H1 (cell line): ENCODE data around the gene FIZ1. TPM values are rescaled to one million over a fixed set of nuclear protein-coding genes. Genes with fewer than 3 reads are reported as not detected.

Experiments used
- CTCF ChIA-PET: fragments of 300-600 bp; sonication (Branson Sonifier 250); formaldehyde crosslinking; loops from one replicate; lab custom pipeline; 2021; ENCODE audit not compliant: partially characterized antibody; lab: Charles Lee
- POLR2A ChIA-PET: fragments of 300-600 bp; sonication (Branson Sonifier 250); formaldehyde crosslinking; loops from one replicate; lab custom pipeline; 2021; ENCODE audit warnings: inconsistent platforms; ENCODE audit not compliant: partially characterized antibody; lab: Charles Lee
- DNase-seq, 2 experiments: peaks; one replicate each; pipeline versions ENCODE4 v3.0.0 to v3.0.0-alpha.2; 2010 to 2022; ENCODE audit warnings: low spot score in 2 of 2, low read depth in 1 of 2, mixed read lengths in 1 of 2
- FAIRE-seq: peaks from 2 replicates; lab custom pipeline; 2011; peaks lifted over from hg19 to GRCh38; lab: Jason Lieb, UNC
- H2AFZ ChIP-seq: 2 replicates; pipeline ENCODE4 v1.8.1; 2012; ENCODE audit warnings: low read length, inconsistent platforms
- H2AK5ac ChIP-seq: 2 replicates; pipeline ENCODE4 v1.6.1; 2013; ENCODE audit warnings: low read depth, low read length
- H2BK120ac ChIP-seq: replicated peaks from 2 replicates; pipeline ENCODE3; 2013; ENCODE audit warnings: low read depth, low read length, inconsistent platforms
- H2BK12ac ChIP-seq: 2 replicates; pipeline ENCODE4 v1.6.1; 2013; ENCODE audit warnings: low read depth, low read length
- H2BK15ac ChIP-seq: 2 replicates; pipeline ENCODE4 v1.6.1; 2013; ENCODE audit warnings: low read length
- H2BK20ac ChIP-seq: 2 replicates; pipeline ENCODE4 v1.6.1; 2013; ENCODE audit warnings: low read length
- H2BK5ac ChIP-seq: 2 replicates; pipeline ENCODE4 v1.6.1; 2013; ENCODE audit warnings: low read depth, low read length
- H3K14ac ChIP-seq: 2 replicates; pipeline ENCODE4 v1.6.1; 2013; ENCODE audit warnings: inconsistent platforms; ENCODE audit not compliant: insufficient read length
- H3K18ac ChIP-seq: 2 replicates; pipeline ENCODE4 v1.6.1; 2013; ENCODE audit warnings: low read length; ENCODE audit errors: extremely low read depth
- H3K23ac ChIP-seq: 2 replicates; pipeline ENCODE4 v1.6.1; 2013; ENCODE audit warnings: inconsistent platforms; ENCODE audit not compliant: insufficient read length
- H3K23me2 ChIP-seq: 2 replicates; pipeline ENCODE4 v1.6.1; 2013; ENCODE audit warnings: low read depth, low read length
- H3K27ac ChIP-seq: 2 replicates; pipeline ENCODE4 v1.6.1; 2011; ENCODE audit warnings: low read depth, low read length, inconsistent platforms
- H3K27me3 ChIP-seq, 4 experiments: replicated peaks in 1 of 4; 1 replicate in 1 of 4; 2 replicates in 3 of 4; pipeline versions ENCODE4 v1.6.1 to v1.8.1; 2011 to 2013; ENCODE audit warnings: low read length in 3 of 4, mild to moderate bottlenecking in 3 of 4, inconsistent platforms in 2 of 4, mixed read lengths in 2 of 4, moderate library complexity in 1 of 4; ENCODE audit not compliant: control insufficient read depth in 3 of 4, insufficient read depth in 3 of 4; ENCODE audit errors: extremely low read depth in 1 of 4
- H3K36me3 ChIP-seq, 4 experiments: 2 replicates each; pipeline versions ENCODE4 v1.6.1 to v1.8.1; 2011 to 2013; ENCODE audit warnings: mild to moderate bottlenecking in 4 of 4, low read length in 3 of 4, moderate library complexity in 2 of 4, control low read depth in 1 of 4, inconsistent platforms in 1 of 4; ENCODE audit not compliant: insufficient read depth in 4 of 4, control insufficient read depth in 2 of 4
- H3K4ac ChIP-seq: replicated peaks from 2 replicates; pipeline ENCODE3; 2013; ENCODE audit warnings: low read length, low read depth, mixed read lengths, inconsistent platforms; ENCODE audit not compliant: insufficient read length
- H3K4me1 ChIP-seq, 4 experiments: replicated peaks in 1 of 4; 1 replicate in 1 of 4; 2 replicates in 3 of 4; pipeline versions ENCODE4 v1.6.1 to v1.8.1; 2011 to 2013; ENCODE audit warnings: low read length in 3 of 4, inconsistent platforms in 2 of 4, mixed read lengths in 1 of 4; ENCODE audit not compliant: insufficient read depth in 4 of 4, control insufficient read depth in 3 of 4
- H3K4me2 ChIP-seq, 2 experiments: 2 replicates each; pipeline versions ENCODE4 v1.6.1 to v1.8.1; 2011 to 2013; ENCODE audit warnings: low read depth in 2 of 2, low read length in 2 of 2, control low read depth in 1 of 2, inconsistent platforms in 1 of 2, mild to moderate bottlenecking in 1 of 2; ENCODE audit not compliant: insufficient read depth in 1 of 2
- H3K4me3 ChIP-seq, 4 experiments: fragments of 200-600, 300-600 bp in 1 of 4; sonication (generic), shearing (Covaris generic), sonication (Bioruptor Twin) in 1 of 4; 2 replicates each; pipeline versions ENCODE4 v1.5.1 to v1.8.1; 2011 to 2016; ENCODE audit warnings: low read length in 4 of 4, low read depth in 3 of 4, control low read depth in 2 of 4, inconsistent platforms in 2 of 4, mild to moderate bottlenecking in 2 of 4, mixed read lengths in 1 of 4, moderate library complexity in 1 of 4; ENCODE audit not compliant: insufficient read depth in 2 of 4; ENCODE audit errors: extremely low read depth in 1 of 4
- H3K56ac ChIP-seq: replicated peaks from 2 replicates; pipeline ENCODE3; 2013; ENCODE audit warnings: low read depth, mild to moderate bottlenecking, mixed read lengths, low read length, inconsistent platforms; ENCODE audit not compliant: insufficient read length
- H3K79me1 ChIP-seq: 2 replicates; pipeline ENCODE4 v1.6.1; 2013; ENCODE audit warnings: low read depth, low read length, control low read depth
- H3K79me2 ChIP-seq, 2 experiments: 2 replicates each; pipeline versions ENCODE4 v1.6.1 to v1.8.1; 2012 to 2013; ENCODE audit warnings: low read length in 2 of 2, mild to moderate bottlenecking in 2 of 2, inconsistent platforms in 1 of 2; ENCODE audit not compliant: insufficient read depth in 2 of 2, control insufficient read depth in 1 of 2
- H3K9ac ChIP-seq, 4 experiments: replicated peaks in 1 of 4; 1 replicate in 1 of 4; 2 replicates in 3 of 4; pipeline versions ENCODE4 v1.6.1 to v1.8.1; 2011 to 2013; ENCODE audit warnings: low read depth in 3 of 4, low read length in 3 of 4, control low read depth in 2 of 4, mild to moderate bottlenecking in 2 of 4, moderate library complexity in 2 of 4, inconsistent platforms in 1 of 4; ENCODE audit errors: extremely low read depth in 1 of 4
- H3K9me3 ChIP-seq, 2 experiments: 2 replicates each; pipeline versions ENCODE4 v1.6.1 to v1.8.1; 2012 to 2013; ENCODE audit warnings: mild to moderate bottlenecking in 2 of 2, moderate library complexity in 2 of 2, control low read depth in 1 of 2, inconsistent platforms in 1 of 2, low read depth in 1 of 2, low read length in 1 of 2, mixed read lengths in 1 of 2; ENCODE audit not compliant: insufficient read depth in 2 of 2
- H4K20me1 ChIP-seq, 2 experiments: replicated peaks in 1 of 2; 2 replicates each; pipeline versions ENCODE3 to v1.8.1; 2011 to 2013; ENCODE audit warnings: inconsistent platforms in 2 of 2, low read length in 2 of 2, mild to moderate bottlenecking in 1 of 2; ENCODE audit not compliant: insufficient read depth in 2 of 2, control insufficient read depth in 1 of 2
- H4K5ac ChIP-seq: 2 replicates; pipeline ENCODE4 v1.6.1; 2013; ENCODE audit warnings: low read length, low read depth, mixed read lengths, inconsistent platforms; ENCODE audit not compliant: insufficient read length
- H4K8ac ChIP-seq: 2 replicates; pipeline ENCODE4 v1.8.0; 2013; ENCODE audit warnings: mild to moderate bottlenecking, moderate library complexity, low read length, inconsistent platforms; ENCODE audit not compliant: insufficient read depth; ENCODE audit errors: extremely low read depth
- H4K91ac ChIP-seq: replicated peaks from 2 replicates; pipeline ENCODE3; 2013; ENCODE audit warnings: low read length, mixed read lengths, inconsistent platforms; ENCODE audit not compliant: insufficient read length
- BACH1 ChIP-seq: IDR thresholded peaks from 2 replicates; pipeline ENCODE4 v1.6.1; 2012; ENCODE audit warnings: low read length, improper control_type of control experiment
- BCL11A ChIP-seq, 2 experiments: IDR thresholded peaks; one replicate each; pipeline ENCODE4 v1.6.1; 2011; ENCODE audit warnings: low read depth in 2 of 2, low read length in 2 of 2, mild to moderate bottlenecking in 2 of 2
- CHD1 ChIP-seq: IDR thresholded peaks from 2 replicates; pipeline ENCODE4 v1.6.1; 2012; ENCODE audit warnings: low read depth, low read length, improper control_type of control experiment
- RBBP5 ChIP-seq: IDR thresholded peaks from 2 replicates; pipeline ENCODE4 v1.7.1; 2012; ENCODE audit warnings: low read depth, mild to moderate bottlenecking, inconsistent platforms, low read length, moderate library complexity, borderline replicate concordance
- RFX5 ChIP-seq: IDR thresholded peaks from 2 replicates; pipeline ENCODE4 v1.6.1; 2011; ENCODE audit warnings: low read depth, low read length, improper control_type of control experiment, borderline replicate concordance
- RXRA ChIP-seq: IDR thresholded peaks from 2 replicates; pipeline ENCODE4 v1.6.1; 2011; ENCODE audit warnings: low read depth, mild to moderate bottlenecking, low read length, moderate library complexity; ENCODE audit not compliant: insufficient read depth
- SIN3A ChIP-seq, 2 experiments: IDR thresholded peaks in 1 of 2; conservative IDR thresholded peaks in 1 of 2; 2 replicates each; pipeline ENCODE4 v1.6.1; 2011 to 2012; ENCODE audit warnings: low read length in 2 of 2, improper control_type of control experiment in 1 of 2, low read depth in 1 of 2, mild to moderate bottlenecking in 1 of 2
- SIRT6 ChIP-seq: IDR thresholded peaks from one replicate; pipeline ENCODE4 v1.7.1; 2012; ENCODE audit warnings: low read length, inconsistent platforms
- SP4 ChIP-seq: IDR thresholded peaks from 2 replicates; pipeline ENCODE4 v1.6.1; 2012; ENCODE audit warnings: low read length, inconsistent platforms
- SRF ChIP-seq: IDR thresholded peaks from 2 replicates; pipeline ENCODE4 v1.6.1; 2011; ENCODE audit warnings: mild to moderate bottlenecking, low read depth, low read length, moderate library complexity
- TBP ChIP-seq: IDR thresholded peaks from 2 replicates; pipeline ENCODE4 v1.6.1; 2011; ENCODE audit warnings: low read depth, low read length, improper control_type of control experiment
- WGBS, 2 experiments: shearing (Covaris generic) in 1 of 2; methylation state at CpG; one replicate each; pipeline versions ENCODE4 v1.1.6 to v1.1.7; 2013 to 2015; ENCODE audit warnings: low lambda C conversion rate in 2 of 2, mixed read lengths in 2 of 2, inconsistent platforms in 1 of 2, low coverage in 1 of 2, missing lambda C conversion rate in 1 of 2; ENCODE audit not compliant: insufficient replicate concordance in 2 of 2, insufficient coverage in 1 of 2, insufficient read length in 1 of 2; ENCODE audit errors: extremely low coverage in 1 of 2, missing lambda C conversion rate in 1 of 2; 5-methylcytosine and 5-hydroxymethylcytosine counted together
- polyA plus RNA-seq, 7 experiments: library from polyadenylated mRNA; depleted of rRNA in 3 of 7; stranded (reverse) in 5 of 7; unstranded in 2 of 7; fragments of >200 nt in 5 of 7; fragments of 200-250 nt in 2 of 7; gene quantifications; 1 replicate in 5 of 7; 2 replicates in 1 of 7; 4 replicates in 1 of 7; pipeline versions ENCODE4 v1.2.1 to v1.2.3, GENCODE V29; 2011 to 2013; ENCODE audit warnings: missing spikeins in 2 of 7, mixed read lengths in 2 of 7
- total RNA-seq: library from RNA; stranded (reverse); fragmentation: NEBNext Ultra II Directional; extraction: Animal tissue kit (Norgen Biotek cat#: 25700); gene quantifications from 2 replicates; pipeline ENCODE4 v1.2.1, GENCODE V29; 2021
- TF ChIP-seq, protein P1 (sequence below): IDR thresholded peaks from 2 replicates; pipeline ENCODE4 v1.6.1; 2011; ENCODE audit warnings: low read length, improper control_type of control experiment

Gene FIZ1
- total and polyA plus RNA-seq, 2 of the 8 experiments (the other 6 are each of a cell fraction or from before 2014, with no cell fraction given) = 9.1 to 18.5 TPM

DNA sequence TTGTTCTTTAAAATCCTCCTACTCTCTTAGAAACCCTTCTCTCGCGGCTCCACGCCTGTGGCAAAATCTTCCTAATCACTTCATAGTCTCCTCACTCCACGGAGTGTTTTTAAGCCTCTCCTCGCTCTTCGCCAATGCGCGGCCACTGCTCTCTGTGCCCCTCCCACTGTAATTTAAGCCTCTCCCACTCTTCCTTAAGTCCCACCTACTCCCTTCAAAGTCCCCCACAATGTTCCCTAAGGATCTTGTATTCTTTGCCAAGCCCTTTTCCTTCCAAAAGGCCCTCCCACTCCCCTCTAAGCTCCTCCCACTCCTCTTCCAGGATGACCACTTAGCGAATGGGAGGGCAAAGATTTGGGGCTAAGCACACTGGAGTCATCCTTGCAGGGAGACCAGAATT is 1.3 kb downstream of the FIZ1 start:
- Histone ChIP-seq H2AK5ac (no peak overlapping the region), H2BK12ac (0 out of 2 replicates have a peak overlapping the region, but pooled peaks have one; percentile 63), H3K23ac (no peak overlapping the region), H2BK120ac (no peak overlapping the region), H4K20me1 (peaks cover 0 to 2% of the 10 kb centered on the region in 2 experiments), H2BK5ac (peak overlapping the region; percentile 66; the same call in 1 of the 2 replicates), H2BK20ac (no peak overlapping the region), H3K4me1 (peaks cover 0 to 11% (median 6%) of the 10 kb centered on the region in 4 experiments; a peak in 5 of 7 replicates), H3K4me2 (peak overlapping the region; percentile 52 to 72; a peak in 3 of 4 replicates), H3K14ac (no peak overlapping the region), H3K27ac (no peak overlapping the region), H3K27me3 (peaks cover 0 to 2% (median 0%) of the 10 kb centered on the region in 4 experiments; a peak in 1 of 7 replicates), H4K91ac (no peak overlapping the region), H3K18ac (no peak overlapping the region; the same call in 1 of the 2 replicates), H3K4ac (no peak overlapping the region), H3K36me3 (peaks cover 0 to 10% (median 8%) of the 10 kb centered on the region in 4 experiments; a peak in 3 of 8 replicates), H3K4me3 (peak overlapping the region in 3 of 4 experiments; percentile 25 to 78 (median 42); a peak in 5 of 8 replicates), H3K79me1 (peaks cover 3% of the 10 kb centered on the region), H3K9me3 (no peaks in the 10 kb centered on the region), H4K8ac (no peak overlapping the region), H3K56ac (no peak overlapping the region), H2AFZ (no peak overlapping the region), H3K79me2 (peaks cover 0 to 3% of the 10 kb centered on the region in 2 experiments; a peak in 2 of 4 replicates), H2BK15ac (no peak overlapping the region), H3K23me2 (peaks cover 10% of the 10 kb centered on the region; the same call in 1 of the 2 replicates), H3K9ac (no peak overlapping the region), H4K5ac (no peak overlapping the region)
- DNase-seq = peak in 1 of 2 experiments; percentile 48
- WGBS, 2 experiments = 78% methylated on average over 9 of the region's 9 CpGs; no CpG with 5 or more reads in 1 of the 2 experiments
- FAIRE-seq = peak; percentile 58
- POLR2A ChIA-PET = interaction anchor here (1.0 to 3.7 kb wide), 16 partner anchors 10 to 191 kb away, joined by 3 to 42 read pairs (median 8); partner anchors contain the start of genes NAT14, U2AF2, UBE2S and ZNF579
- CTCF ChIA-PET = interaction anchor here (2.6 to 2.7 kb wide), 2 partner anchors 8 to 35 kb away, joined by 10 to 12 read pairs; partner anchors contain the start of gene ZNF865
- TF ChIP-seq SIRT6 (no peak), CHD1 (no peak), SP4 (no peak), SIN3A (conservative IDR thresholded peaks at IDR 0.05 in 1 of 2, IDR thresholded peaks at IDR 0.05 in 1 of 2; ENCODE audit: low read depth in 1 of 2, low read length in 2 of 2) (no peak), SRF (no peak), BACH1 (no peak), RFX5 (no peak), RBBP5 (no peak), BCL11A (IDR thresholded peaks at IDR 0.05; ENCODE audit: low read depth in 2 of 2, low read length in 2 of 2) (no peak), TBP (no peak), RXRA (no peak)
- TF ChIP-seq, protein P1, sequence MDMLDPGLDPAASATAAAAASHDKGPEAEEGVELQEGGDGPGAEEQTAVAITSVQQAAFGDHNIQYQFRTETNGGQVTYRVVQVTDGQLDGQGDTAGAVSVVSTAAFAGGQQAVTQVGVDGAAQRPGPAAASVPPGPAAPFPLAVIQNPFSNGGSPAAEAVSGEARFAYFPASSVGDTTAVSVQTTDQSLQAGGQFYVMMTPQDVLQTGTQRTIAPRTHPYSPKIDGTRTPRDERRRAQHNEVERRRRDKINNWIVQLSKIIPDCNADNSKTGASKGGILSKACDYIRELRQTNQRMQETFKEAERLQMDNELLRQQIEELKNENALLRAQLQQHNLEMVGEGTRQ = no peak
